ENCODE measurements around the gene ASPHD2.

GRCh38 chr22:26483439-26484359 lies 54.6 kb downstream of the ASPHD2 start, which contains the start of the genes HPS4 and SRRD:
- TF ChIP-seq CTCF (IDR thresholded peaks at IDR 0.05; ENCODE audit: borderline replicate concordance, extremely low read depth, low read length, poor library complexity, severe bottlenecking) (no peak), EZH2 (IDR thresholded peaks at IDR 0.05; ENCODE audit: borderline replicate concordance, low read depth, low read length, severe bottlenecking) (no peak)
